Measurements from ENCODE around the gene AMFR.

- TF ChIP-seq CTCF (IDR thresholded peaks at IDR 0.05) (no peak), POLR2AphosphoS5 (IDR thresholded peaks at IDR 0.05) (no peak), POLR2A (IDR thresholded peaks at IDR 0.05) (no peak), EP300 (IDR thresholded peaks at IDR 0.05) (no peak)
These were observed 80.6 kb downstream of the AMFR start for GRCh38 chr16:56344518-56345405.
